ENCODE measurements around the gene TMEM190. TPM values are rescaled to one million over a fixed set of nuclear protein-coding genes. Genes with fewer than 3 reads are reported as not detected.
"Not testable (repeated sequence)": the region's sequence is repeated elsewhere in the genome, so short reads cannot be mapped to it uniquely, and the experiment has no call there.

TMEM190 gene
- total RNA-seq, 1 donor from 2014 or later: 2.5 TPM

GRCh38 chr19:55406826-55407549 is 30.4 kb downstream of the TMEM190 start:
- Histone ChIP-seq H3K9me3 (ENCODE audit: insufficient read depth, low read depth, low read length) (no peaks in the 10 kb centered on the region), H3K79me2 (ENCODE audit: insufficient read depth, low read length) (peaks cover 51% of the 10 kb centered on the region), H3K36me3 (ENCODE audit: insufficient read depth, low read length) (peaks cover 28% of the 10 kb centered on the region), H3K27me3 (ENCODE audit: insufficient read depth, low read length) (no peaks in the 10 kb centered on the region), H3K4me3 (ENCODE audit: insufficient read depth, low read depth, low read length) (peak overlapping the region; percentile 81), H3K27ac (ENCODE audit: low read depth, low read length) (peak overlapping the region; percentile 99), H3K9ac (ENCODE audit: low read length) (peak overlapping the region; percentile 95), H3K4me2 (ENCODE audit: low read length) (peak overlapping the region; percentile 94), H2AFZ (ENCODE audit: low read depth, low read length) (no peak overlapping the region), H4K20me1 (ENCODE audit: insufficient read depth, low read length) (peaks cover 48% of the 10 kb centered on the region), H3K4me1 (ENCODE audit: insufficient read depth, low read length) (peaks cover 20% of the 10 kb centered on the region)
- Mint-ChIP-seq H3K27ac (ENCODE audit: unreplicated experiment) (peak overlapping the region; percentile 62), H3K27me3 (ENCODE audit: low read depth, unreplicated experiment) (peaks cover 10% of the 10 kb centered on the region), H3K4me3 (ENCODE audit: unreplicated experiment) (peak overlapping the region; percentile 84), H3K4me1 (ENCODE audit: low read depth, unreplicated experiment) (peaks cover 15% of the 10 kb centered on the region), H3K36me3 (ENCODE audit: low read depth, unreplicated experiment) (peaks cover 25% of the 10 kb centered on the region), H3K9me3 (ENCODE audit: unreplicated experiment) (peaks cover 14% of the 10 kb centered on the region)
- no peak for FAIRE-seq
- no peak for TF ChIP-seq EZH2 (IDR thresholded peaks at IDR 0.05; ENCODE audit: insufficient read depth, low read length)
- DNase-seq (ENCODE audit: low read depth): no peak

GRCh38 chr19:55407550-55407799 is 30.8 kb downstream of the TMEM190 start, which contains the start of gene UBE2S:
Gene UBE2S, minus strand, starts transcription at chr19:55407788. Its CDS starts 199 bp downstream, at chr19:55407589.
- Histone ChIP-seq H3K4me3 (ENCODE audit: insufficient read depth, low read depth, low read length) (peak within 1 kb of the TSS; percentile 81), H3K4me2 (ENCODE audit: low read length) (peak within 1 kb of the TSS; percentile 94), H3K9ac (ENCODE audit: low read length) (peak within 1 kb of the TSS; percentile 95), H2AFZ (ENCODE audit: low read depth, low read length) (peak within 1 kb of the TSS; percentile 91), H3K4me1 (ENCODE audit: insufficient read depth, low read length) (peaks cover 20% of the 10 kb centered on the region), H4K20me1 (ENCODE audit: insufficient read depth, low read length) (peaks cover 43% of the 10 kb centered on the region), H3K79me2 (ENCODE audit: insufficient read depth, low read length) (peaks cover 46% of the 10 kb centered on the region), H3K27ac (ENCODE audit: low read depth, low read length) (peak within 1 kb of the TSS; percentile 99), H3K36me3 (ENCODE audit: insufficient read depth, low read length) (peaks cover 23% of the 10 kb centered on the region)
- H3K27me3 Mint-ChIP-seq (ENCODE audit: low read depth, unreplicated experiment); FAIRE-seq; H3K9me3 ChIP-seq (ENCODE audit: insufficient read depth, low read depth, low read length); DNase-seq (ENCODE audit: low read depth); H3K27me3 ChIP-seq (ENCODE audit: insufficient read depth, low read length): not testable (repeated sequence)
- H3K4me1 Mint-ChIP-seq (ENCODE audit: low read depth, unreplicated experiment): peaks cover 15% of the 10 kb centered on the region
- H3K9me3 Mint-ChIP-seq (ENCODE audit: unreplicated experiment): peaks cover 14% of the 10 kb centered on the region
- peaks cover 21% of the 10 kb centered on the region for H3K36me3 Mint-ChIP-seq (ENCODE audit: low read depth, unreplicated experiment)
- peak within 1 kb of the TSS; percentile 87 for H3K4me3 Mint-ChIP-seq (ENCODE audit: unreplicated experiment)
- peak within 1 kb of the TSS; percentile 96 for H3K27ac Mint-ChIP-seq (ENCODE audit: unreplicated experiment)

GRCh38 chr19:55407800-55408532 is 31.3 kb downstream of the TMEM190 start:
- peak; percentile 54 for FAIRE-seq
- Histone ChIP-seq H3K4me2 (ENCODE audit: low read length) (peak overlapping the region; percentile 94), H3K27ac (ENCODE audit: low read depth, low read length) (peak overlapping the region; percentile 99), H3K9me3 (ENCODE audit: insufficient read depth, low read depth, low read length) (no peaks in the 10 kb centered on the region), H3K27me3 (ENCODE audit: insufficient read depth, low read length) (no peaks in the 10 kb centered on the region), H3K9ac (ENCODE audit: low read length) (peak overlapping the region; percentile 95), H3K36me3 (ENCODE audit: insufficient read depth, low read length) (peaks cover 19% of the 10 kb centered on the region), H3K4me1 (ENCODE audit: insufficient read depth, low read length) (peaks cover 20% of the 10 kb centered on the region), H3K79me2 (ENCODE audit: insufficient read depth, low read length) (peaks cover 41% of the 10 kb centered on the region), H3K4me3 (ENCODE audit: insufficient read depth, low read depth, low read length) (peak overlapping the region; percentile 81), H4K20me1 (ENCODE audit: insufficient read depth, low read length) (peaks cover 39% of the 10 kb centered on the region), H2AFZ (ENCODE audit: low read depth, low read length) (peak overlapping the region; percentile 91)
- DNase-seq (ENCODE audit: low read depth): peak; percentile 99
- H3K9me3 Mint-ChIP-seq (ENCODE audit: unreplicated experiment): peaks cover 14% of the 10 kb centered on the region
- peak overlapping the region; percentile 96 for H3K27ac Mint-ChIP-seq (ENCODE audit: unreplicated experiment)
- TF ChIP-seq EZH2 (IDR thresholded peaks at IDR 0.05; ENCODE audit: insufficient read depth, low read length): no peak
- TF ChIP-seq CTCF (IDR thresholded peaks at IDR 0.05; ENCODE audit: insufficient read depth, low read depth, low read length): no peak
- peaks cover 21% of the 10 kb centered on the region for H3K36me3 Mint-ChIP-seq (ENCODE audit: low read depth, unreplicated experiment)
- peaks cover 15% of the 10 kb centered on the region for H3K4me1 Mint-ChIP-seq (ENCODE audit: low read depth, unreplicated experiment)
- peak overlapping the region; percentile 87 for H3K4me3 Mint-ChIP-seq (ENCODE audit: unreplicated experiment)
- peaks cover 10% of the 10 kb centered on the region for H3K27me3 Mint-ChIP-seq (ENCODE audit: low read depth, unreplicated experiment)

Measured in astrocyte (in vitro differentiated cells and primary cell).